NCI-H1930 (cell line): Measurements from ENCODE around the gene C9orf78.

Experiments used
- DNase-seq, 2 experiments: peaks; one replicate each; lab custom pipeline; 2025; lab: John Stamatoyannopoulos, UW

Gene C9orf78, protein sequence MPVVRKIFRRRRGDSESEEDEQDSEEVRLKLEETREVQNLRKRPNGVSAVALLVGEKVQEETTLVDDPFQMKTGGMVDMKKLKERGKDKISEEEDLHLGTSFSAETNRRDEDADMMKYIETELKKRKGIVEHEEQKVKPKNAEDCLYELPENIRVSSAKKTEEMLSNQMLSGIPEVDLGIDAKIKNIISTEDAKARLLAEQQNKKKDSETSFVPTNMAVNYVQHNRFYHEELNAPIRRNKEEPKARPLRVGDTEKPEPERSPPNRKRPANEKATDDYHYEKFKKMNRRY

DNA sequence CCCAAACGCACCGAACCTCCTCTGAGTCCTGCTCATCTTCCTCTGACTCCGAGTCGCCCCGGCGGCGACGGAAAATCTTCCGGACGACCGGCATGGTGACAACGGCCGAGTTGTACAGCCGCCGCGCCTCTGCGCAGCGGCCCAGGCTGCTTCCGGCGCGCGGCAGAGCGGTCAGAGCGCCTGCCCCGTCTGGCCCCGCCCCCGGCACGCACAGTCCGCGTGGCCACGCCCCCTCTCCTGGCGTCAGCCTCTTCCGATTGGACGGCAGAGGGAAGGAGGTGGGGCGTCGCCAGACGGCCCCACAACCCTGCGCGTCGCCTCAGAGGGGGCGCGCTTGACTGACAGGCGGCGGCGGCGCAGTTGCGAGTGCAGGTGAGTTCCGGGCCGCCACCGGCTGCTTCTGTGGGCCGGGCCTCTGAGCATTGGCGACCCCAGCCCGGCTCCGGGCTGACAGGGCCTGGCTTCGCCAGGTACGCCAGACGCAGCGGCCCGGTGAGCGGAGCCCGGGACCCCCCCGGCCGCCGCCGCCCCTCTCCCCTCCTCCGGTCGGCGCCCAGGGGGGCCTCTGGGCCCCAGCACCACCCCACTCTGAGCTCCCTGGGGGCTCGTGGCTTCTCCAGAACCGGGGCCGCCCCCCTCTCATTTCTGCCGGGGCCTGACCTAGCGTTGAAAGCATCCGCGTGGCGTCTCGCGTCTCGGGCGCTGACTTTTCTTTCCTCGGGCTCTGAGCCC is at the start of gene C9orf78, which contains the start of gene USP20:
C9orf78 (minus strand) TSS at position 148 of the 732 bp plus-strand sequence; CDS start at position 94, 54 bp downstream.
USP20 (plus strand) TSS at position 331 of the 732 bp plus-strand sequence. CDS start 17,098 bp downstream, outside the sequence.
- DNase-seq, result peak; percentile 95 to 98

DNA sequence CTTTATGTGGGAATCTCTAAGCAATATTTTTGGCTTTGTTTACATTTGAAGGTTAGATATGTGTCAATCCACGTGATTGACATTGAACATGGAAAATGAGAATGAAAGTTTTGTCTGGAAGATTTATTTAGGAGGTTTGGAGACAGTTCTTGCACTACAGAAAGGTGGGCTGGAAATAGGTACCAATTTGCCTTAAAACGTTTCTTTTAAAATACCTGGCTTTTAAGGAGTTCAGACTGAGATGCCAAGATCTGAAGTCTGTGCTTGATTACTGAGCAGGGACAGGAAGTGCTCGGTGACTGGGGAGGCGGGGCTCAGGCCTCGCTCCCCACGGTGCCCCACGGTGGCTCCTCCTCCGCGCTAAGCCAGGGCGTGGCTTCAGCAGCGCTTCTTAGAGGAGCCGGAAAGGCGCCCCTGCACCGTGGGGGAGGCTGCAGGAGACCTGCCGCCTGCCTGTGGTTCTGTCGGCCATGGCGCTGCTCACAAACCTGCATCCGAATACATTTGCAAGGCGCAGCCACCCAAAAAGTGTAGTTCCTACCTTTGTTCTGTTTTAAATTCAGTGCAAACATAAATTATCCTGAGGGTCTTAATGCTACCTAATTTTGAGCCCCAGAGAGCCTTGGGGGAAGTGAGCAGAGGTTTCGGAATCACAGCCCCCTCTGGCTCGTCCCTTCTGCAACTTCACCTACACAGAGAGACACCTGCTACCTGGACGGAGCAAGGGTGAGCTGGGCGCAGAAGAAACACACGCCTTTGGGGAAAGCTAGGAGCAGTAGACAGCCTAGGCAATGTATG is 49.3 kb upstream of the C9orf78 start:
- peak; percentile 12 to 60 for DNase-seq

DNA sequence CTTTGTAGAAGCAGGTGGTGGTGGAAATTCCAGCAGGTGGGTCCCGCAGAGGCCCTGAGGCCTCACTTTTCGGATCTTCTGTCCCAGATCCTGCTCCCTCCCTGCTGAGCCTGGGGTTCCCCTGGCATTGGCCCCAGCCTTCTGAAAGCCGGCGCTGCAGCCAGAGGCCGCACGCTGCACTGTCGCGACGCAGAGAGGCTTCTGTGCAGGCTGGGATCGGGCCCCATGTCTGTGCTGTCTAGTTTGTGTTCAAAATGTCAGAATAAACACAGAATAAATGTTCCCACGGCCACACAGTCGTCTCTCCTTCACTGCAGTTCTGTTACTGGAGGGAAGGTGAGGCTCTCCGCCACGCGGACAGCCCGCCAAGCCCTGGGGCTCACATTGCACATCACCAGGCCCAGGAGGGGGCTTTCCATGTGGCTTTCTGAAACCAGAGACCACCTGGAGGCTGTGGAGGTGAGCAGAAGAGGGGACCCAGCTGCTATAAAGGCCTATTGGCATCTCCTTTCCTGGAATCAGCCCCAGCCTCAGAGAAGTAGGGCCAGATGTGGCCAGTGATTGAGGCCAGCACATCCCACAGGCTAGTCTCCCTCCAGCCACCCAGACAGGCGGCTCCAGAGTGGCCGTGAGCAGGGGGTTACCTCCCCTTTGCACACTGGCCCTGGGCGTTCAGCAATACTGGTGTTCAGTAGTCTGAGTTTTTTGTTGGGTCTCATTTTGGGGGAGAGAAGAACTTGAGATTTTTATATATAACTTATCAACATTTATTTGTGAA is 46.7 kb upstream of the C9orf78 start:
- DNase-seq, result no peak

DNA sequence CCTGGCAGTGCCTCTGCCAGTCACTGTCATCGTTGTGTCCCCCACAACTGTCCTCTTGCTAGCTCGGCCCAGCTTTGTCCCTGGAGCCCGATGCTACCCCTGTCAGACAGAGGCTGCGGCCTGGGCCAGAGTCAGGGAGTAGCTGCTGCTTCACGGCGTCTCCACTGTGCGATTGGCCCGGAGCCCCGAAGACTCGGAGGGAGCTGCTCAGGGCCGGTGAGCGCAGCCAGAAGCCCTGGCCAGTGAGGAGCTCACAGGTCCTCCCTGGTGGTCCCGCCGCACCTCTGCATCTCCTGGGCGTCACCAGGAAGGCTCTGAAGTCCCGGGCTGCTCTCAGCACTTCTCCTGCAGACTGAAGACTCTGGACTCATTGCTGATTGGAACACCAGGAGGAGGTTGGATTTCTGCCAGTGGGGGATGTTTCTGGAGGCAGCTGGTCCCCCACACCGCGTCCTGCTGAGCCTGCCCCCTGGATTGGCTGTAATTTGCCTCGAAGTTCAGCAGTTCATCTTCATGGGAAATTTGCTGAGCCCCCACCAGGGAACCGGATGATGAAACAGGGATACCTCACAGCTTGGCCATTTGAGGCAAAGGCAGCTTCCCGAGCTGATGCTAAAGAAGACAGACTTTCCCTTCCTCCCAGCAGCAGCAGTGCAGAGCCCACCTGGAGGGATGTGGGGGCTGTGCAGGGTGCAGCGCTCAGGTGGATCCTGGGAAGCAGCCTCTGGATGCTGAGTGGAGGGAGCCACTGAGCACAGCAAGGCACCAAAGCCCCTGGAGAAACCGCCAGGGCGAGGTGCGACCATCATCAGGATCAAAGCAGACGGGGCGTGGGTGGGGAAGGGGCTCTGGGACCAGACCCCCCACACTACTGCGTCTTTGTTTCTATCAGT is 45.8 kb upstream of the C9orf78 start:
- DNase-seq, result no peak

DNA sequence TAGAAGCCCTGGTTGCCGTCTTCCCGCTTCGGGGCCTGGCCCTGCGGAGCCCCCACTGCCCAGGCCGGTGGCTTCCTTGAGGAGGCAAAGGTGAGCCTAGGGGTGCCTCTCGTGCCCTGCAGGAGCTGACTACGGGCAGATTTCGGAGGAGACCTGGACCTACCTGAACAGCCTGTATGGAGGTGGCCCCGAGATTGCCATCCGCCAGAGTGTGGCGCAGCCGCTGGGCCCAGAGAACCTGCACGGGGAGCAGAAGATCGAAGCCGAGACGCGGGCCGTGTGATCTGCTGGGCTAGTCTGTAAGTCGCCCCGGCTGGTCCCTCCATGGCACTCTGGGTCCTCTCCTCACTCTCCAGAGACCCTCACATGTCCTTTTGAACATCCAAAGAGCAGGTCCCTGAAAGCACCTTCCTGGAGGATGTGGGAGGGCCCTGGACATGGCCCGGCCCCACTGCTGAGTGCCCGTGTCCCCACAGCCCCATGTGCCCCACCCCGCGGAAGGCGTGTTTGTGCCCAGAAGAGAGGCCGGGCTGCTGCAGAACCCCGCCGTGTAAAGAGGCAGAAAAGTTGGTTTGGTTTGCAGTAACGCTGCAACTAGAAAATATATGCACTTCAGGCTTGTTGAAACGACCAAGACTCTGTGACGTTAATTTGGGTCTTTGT is 45.0 kb upstream of the C9orf78 start:
- DNase-seq, result no peak

DNA sequence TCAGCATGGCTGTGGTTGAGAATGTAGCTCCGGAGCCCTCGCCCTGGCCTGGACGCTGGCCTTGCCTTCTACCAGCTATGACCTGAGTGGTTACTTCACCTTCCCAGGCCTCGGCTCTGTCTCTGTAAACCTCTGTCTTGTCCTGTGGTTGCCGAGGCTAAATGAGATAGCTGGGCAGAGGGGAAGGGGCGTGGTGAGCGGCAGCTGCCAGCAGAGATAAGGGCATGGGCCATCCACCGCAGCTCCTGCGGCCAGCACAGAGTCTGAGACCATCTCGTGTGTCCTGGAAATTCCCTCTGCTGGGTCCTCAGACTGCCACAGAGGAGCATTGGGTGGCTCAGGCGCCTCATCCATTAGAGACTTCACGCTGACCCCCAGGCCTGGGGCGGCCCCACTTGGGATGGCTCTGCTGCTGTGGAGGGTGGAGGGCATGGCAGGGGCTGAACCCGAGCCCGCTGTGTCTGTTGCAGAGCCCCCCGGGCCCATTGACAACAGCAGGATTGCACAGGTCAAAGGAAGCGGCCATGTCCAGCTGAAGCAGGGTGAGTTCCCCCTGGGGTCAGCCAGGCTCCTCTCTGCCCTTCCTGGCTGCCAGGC is 44.1 kb upstream of the C9orf78 start:
- no peak for DNase-seq

DNA sequence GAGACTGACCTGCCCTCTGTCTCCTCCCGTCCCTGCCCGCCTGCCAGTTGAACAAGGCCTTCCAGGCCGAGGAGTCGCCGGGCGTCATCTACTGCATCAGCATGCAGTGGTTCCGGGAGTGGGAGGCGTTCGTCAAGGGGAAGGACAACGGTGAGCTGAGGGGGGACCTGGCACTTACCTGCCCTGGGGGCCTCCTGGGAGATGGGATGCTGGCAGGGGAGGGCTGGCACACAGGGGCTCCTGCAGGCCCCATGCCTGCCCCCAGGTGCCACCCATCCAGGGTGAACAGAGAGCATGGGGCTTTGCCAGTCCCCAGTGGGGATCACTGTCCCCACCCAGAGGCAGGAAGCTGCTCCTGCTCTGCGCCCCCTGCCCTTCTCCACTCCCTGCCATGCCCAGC is 43.2 kb upstream of the C9orf78 start:
- no peak for DNase-seq

DNA sequence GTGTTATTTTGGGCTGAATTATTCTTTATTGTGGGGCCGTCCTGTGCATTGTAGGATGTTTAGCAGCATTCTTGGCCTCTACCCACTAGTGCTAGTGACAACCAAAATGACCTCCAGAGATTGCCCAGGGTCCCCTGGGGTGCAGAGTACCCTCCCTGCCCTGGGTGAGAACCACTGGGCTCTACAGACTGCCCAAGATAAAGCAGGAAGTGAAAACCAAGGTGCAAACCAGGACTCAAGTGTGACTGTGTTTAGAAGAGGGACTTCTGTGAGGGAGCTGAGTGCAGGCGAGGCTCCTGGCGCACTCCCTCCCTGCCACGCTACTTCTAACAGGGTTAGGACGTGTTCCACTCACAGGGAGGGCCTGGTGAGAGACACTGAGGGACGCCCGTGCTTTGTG is 41.7 kb upstream of the C9orf78 start:
- no peak for DNase-seq

DNA sequence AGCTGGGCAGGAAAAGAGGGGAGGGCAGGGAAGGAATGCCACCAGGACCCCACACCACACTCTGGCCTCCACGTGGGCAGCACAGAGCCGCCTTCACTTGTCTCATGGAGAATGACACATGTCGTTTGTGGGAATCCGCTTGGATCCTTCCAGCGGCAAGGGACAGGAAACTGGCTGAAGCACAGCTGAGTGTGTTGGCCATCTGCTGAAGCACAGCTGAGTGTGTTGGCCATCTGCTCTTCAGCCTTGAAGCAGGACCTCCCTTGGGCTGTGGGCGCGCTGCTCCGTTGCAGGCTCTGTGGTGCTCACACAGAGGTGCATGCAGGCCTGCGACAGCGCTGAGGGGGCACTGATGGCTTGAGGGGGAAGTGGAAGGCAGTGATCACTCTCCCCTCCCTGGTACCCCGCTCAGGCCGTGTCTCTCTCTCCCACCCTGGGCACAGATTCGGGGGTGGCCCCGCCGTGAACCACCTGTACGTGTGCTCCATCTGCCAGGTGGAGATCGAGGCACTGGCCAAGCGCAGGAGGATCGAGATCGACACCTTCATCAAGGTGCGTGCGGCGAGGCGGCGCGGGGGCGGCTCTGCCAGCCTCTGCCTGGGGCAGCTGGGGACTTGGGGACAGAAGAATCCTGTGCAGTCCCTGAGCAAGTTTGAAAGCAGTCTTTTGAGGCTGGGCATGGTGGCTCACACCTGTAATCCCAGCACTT is 40.8 kb upstream of the C9orf78 start:
- DNase-seq, result no peak

DNA sequence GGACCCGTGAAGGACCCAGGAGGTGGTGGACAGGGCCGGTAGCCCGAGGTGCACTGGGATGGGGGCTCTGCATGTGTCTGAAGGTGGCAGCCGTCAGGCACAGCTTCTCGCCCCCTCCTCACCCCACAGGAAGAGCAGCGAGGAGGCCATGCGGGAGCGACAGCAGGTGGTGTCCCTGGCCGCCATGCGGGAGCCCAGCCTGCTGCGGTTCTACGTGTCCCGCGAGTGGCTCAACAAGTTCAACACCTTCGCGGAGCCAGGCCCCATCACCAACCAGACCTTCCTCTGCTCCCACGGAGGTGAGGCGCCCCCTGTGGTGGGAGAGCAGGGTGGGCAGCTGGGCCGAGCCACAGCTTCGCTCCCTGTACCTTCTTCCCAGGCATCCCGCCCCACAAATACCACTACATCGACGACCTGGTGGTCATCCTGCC is 40.1 kb upstream of the C9orf78 start:
- DNase-seq, result no peak

DNA sequence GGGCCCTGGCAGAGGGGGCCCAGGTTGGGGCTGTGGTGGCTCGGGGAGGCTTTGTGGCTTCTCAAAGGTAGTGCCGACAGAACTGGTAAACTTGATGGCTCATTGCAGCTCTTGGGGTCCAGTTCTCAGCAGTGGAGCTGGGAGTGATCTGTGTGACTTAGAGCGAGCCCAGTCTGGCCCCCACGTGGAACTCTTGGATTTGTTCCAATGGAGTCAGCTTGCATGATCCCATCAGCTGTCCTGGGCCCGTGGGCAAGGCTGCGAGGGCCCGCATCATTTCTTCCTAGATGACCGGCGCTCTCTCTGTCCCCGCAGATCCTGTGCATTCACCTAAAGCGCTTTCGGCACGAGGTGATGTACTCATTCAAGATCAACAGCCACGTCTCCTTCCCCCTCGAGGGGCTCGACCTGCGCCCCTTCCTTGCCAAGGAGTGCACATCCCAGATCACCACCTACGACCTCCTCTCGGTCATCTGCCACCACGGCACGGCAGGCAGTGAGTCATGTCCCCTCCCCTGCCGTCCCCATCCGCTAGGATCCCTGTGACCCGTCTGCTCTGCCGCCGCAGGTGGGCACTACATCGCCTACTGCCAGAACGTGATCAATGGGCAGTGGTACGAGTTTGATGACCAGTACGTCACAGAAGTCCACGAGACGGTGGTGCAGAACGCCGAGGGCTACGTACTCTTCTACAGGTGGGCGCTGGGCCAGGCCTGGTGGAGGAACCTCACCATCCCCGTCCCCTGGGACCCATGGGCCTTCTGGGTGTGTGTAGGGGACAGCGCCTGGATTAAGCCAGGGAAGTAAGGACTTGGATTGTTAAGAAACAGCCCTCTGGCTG is 39.4 kb upstream of the C9orf78 start:
- DNase-seq, result no peak

DNA sequence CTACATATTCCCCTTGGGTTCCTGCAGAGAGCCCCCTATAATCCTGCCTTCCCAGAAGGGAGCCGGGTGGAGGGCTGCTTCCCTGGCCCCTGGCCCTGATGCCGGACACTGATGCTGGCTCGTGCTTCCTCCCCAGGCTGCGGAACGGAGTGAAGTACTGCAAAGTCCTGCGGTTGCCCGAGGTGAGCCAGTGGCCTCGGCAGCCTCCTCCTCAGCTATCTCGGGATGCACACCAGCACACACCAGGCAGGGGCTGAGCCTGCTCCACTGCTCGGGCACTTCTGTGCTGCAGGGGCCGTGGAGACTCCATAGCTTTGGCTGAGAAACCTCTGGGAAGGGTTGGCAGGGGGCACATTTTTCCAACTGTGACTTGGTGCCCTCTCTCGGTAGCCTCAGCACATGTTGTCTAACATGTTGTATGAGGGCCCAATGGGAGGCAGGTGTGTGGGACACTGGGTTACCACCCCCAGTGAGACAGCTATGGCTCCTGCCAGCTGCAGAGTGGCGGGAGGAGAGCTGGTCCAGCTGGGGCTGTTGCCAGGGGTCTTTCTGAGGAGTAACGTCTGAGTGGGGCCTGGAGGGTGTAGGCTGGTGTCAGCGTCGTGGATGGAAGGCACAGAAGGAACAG is 38.6 kb upstream of the C9orf78 start:
- DNase-seq, result no peak

DNA sequence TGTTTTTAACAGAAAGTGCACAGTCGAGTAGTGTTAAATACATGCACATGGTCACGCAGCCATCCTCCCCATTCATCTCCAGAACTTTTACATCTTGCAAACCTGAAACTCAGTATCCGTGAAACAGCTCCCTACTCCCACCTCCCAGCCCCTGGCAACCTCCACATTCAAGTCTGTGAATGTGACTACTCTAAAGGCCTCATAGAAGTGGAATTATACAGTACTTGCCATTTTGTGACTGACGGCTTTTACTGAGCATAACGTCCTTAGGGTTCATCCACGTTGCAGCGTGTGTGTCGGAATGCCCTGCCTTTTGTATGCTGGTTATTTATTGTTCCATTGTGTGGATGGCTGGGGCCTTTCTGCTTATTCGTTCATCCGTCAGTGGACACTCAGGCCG is 36.0 kb upstream of the C9orf78 start:
- no peak for DNase-seq

DNA sequence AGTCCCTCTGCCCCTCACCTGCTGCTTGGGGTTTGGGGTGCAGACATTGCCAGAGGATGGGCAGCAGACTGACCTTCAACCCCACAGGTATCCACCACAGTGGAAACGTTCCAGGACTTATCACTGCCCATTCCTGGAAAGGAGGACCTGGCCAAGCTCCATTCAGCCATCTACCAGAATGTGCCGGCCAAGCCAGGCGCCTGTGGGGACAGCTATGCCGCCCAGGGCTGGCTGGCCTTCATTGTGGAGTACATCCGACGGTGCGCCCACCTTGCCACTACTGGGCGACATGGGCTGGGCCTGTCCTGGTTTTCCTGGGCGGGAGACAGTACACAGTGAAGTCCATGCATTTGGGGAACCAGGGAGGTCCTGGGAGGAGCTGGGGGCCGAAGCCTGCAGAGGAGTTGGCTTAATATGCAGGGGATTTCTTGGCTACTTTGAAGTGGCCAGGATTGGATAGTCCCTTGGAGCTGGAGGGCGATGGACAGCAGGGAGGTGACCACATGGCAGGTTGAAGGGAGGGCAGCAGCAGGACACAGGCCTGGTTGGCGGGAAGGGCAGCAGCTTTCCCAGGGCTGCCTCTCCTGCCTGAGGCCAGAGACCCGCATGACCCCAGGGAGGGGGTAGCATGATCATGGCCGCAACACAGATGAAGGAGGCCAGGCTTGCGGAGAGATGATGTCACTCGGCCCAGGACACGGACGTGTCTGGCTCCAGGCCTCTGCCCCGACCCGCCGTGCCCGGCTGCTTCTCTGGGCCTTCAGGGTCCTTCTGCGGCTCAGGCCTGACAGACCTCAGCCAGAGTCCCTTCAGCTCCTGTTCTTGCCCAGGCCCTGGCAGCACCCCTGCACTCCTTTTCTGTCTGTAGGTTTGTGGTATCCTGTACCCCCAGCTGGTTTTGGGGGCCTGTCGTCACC is 34.8 kb upstream of the C9orf78 start:
- no peak for DNase-seq

DNA sequence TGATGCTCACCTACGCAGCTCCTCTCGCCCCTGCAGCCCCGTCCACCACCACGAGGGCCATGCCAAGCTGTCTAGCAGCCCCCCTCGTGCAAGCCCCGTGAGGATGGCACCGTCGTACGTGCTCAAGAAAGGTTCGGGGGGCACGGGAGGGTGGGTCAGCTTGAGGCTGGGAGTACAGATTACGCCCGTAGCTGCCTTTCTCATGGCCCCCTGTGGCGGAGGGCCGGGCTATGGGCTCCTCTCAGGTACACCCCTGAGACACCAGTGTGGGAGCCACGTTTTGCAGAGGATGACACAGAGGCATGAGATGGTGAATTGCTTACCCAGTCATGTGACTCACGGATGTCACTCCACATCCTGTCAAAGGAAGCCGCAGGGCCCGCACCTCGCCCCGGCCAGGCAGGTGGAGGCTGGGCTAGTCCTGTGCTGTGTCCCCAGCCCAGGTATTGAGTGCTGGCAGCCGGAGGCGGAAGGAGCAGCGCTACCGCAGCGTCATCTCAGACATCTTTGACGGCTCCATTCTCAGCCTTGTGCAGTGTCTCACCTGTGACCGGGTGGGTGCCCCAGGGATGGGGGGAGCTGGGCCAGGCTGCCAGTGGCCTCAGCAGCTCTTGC is 33.9 kb upstream of the C9orf78 start:
- no peak for DNase-seq
